Psoas muscle (tissue), 8 donors: ENCODE data around the gene SF3A1. TPM values are rescaled to one million over a fixed set of nuclear protein-coding genes. Genes with fewer than 3 reads are reported as not detected.
"Not testable (repeated sequence)": the region's sequence is repeated elsewhere in the genome, so short reads cannot be mapped to it uniquely, and the experiment has no call there.

ENCODE experiments used
- ATAC-seq, 4 donors: fragments of 200-7000 bp; cut with Tn5 transposase; one replicate each; pipeline ENCODE4 v1.9.1; 2020; ENCODE audit warnings: moderate library complexity in 3 of 4, mild to moderate bottlenecking in 2 of 4
- DNase-seq, 2 donors: peaks; one replicate each; pipeline ENCODE4 v3.0.0-alpha.2; 2020
- H3K27ac ChIP-seq: fragments of 200-600 bp; one replicate; pipeline ENCODE4 v1.8.0; 2022
- H3K27me3 ChIP-seq, 3 donors: fragments of 200-600 bp in 1 of 3; one replicate each; pipeline versions ENCODE4 v1.6.1 to v1.8.0; 2013 to 2022; ENCODE audit warnings: low read length in 2 of 3, mild to moderate bottlenecking in 2 of 3, moderate library complexity in 1 of 3; ENCODE audit not compliant: insufficient read depth in 3 of 3
- H3K36me3 ChIP-seq, 2 donors: fragments of 200-600 bp in 1 of 2; one replicate each; pipeline versions ENCODE4 v1.6.1 to v1.8.0; 2013 to 2022; ENCODE audit warnings: low read depth in 1 of 2, mild to moderate bottlenecking in 1 of 2, moderate library complexity in 1 of 2; ENCODE audit not compliant: insufficient read depth in 1 of 2
- H3K4me1 ChIP-seq: fragments of 200-600 bp; one replicate; pipeline ENCODE4 v1.8.0; 2022
- H3K4me3 ChIP-seq: fragments of 200-600 bp; one replicate; pipeline ENCODE4 v1.8.0; 2022; ENCODE audit warnings: mild to moderate bottlenecking
- H3K9me3 ChIP-seq: fragments of 200-600 bp; one replicate; pipeline ENCODE4 v1.8.0; 2022
- CTCF ChIP-seq: fragments of 200-600 bp; IDR thresholded peaks from one replicate; pipeline ENCODE4 v1.8.0; 2022; ENCODE audit warnings: antibody characterized with exemption
- WGBS, 3 donors: extraction: QIAGEN DNeasy Blood & Tissue Kit; methylation state at CpG; one replicate each; pipeline versions ENCODE4 v1.1.6 to v1.1.7; 2013; 5-methylcytosine and 5-hydroxymethylcytosine counted together
- intact Hi-C, 2 donors: fragments of 100-400 bp; cut with DNase I; formaldehyde crosslinking; loops; one replicate each; pipeline versions ENCODE4 v1.11.0 to v1.14.2; 2022
- long read RNA-seq, 2 donors: library from polyadenylated mRNA; unstranded; transcript quantifications; one replicate each; pipeline ENCODE4 v2.0.0, GENCODE V29; 2021
- polyA plus RNA-seq, 3 donors: library from polyadenylated mRNA; stranded (reverse); fragments of 200-250 nt; gene quantifications; one replicate each; pipeline ENCODE4 v1.2.3, GENCODE V29; 2013
- total RNA-seq, 4 donors: library from RNA; stranded (reverse); fragmentation: NEBNext Ultra II Directional in 2 of 4; extraction: Animal tissue kit (Norgen Biotek cat#: 25700) in 2 of 4; gene quantifications; one replicate each; pipeline versions ENCODE4 v1.2.1 to v1.2.4, GENCODE V29; 2021 to 2023
- donor health status: healthy with polysubstance abuse.
- donor health status: DM: no; HTN: no; CAD: no; lungs with moderate emphysema.
- donor health status: Bipolar disorder and iron deficiency.
- donor health status: healthy.
- donor health status: DM: yes; HTN: yes; CAD: no.
- donor health status: DM: no; HTN: no; CAD: no.
- donor health status: DM: no; HTN: no; CAD: no.
- donor health status: DM: yes; HTN: yes; CAD: no.

SF3A1 gene
- total RNA-seq (100 to 1,000 TPM; 107 to 146 (median 121) TPM), polyA plus RNA-seq (10 to 100 TPM; 21.6 to 35.5 (median 32.3) TPM)
- long read RNA-seq, donor 1, full-length matches to known transcripts, result 2 of 7 reads
- long read RNA-seq, donor 1, partial matches to known transcripts, result 3 of 7 reads
- long read RNA-seq, donor 1, other reads (novel, unspliced or antisense), result 2 of 7 reads
- long read RNA-seq, donor 2, full-length matches to known transcripts, result 9 of 38 reads
- long read RNA-seq, donor 2, partial matches to known transcripts, result 27 of 38 reads
- long read RNA-seq, donor 2, other reads (novel, unspliced or antisense), result 2 of 38 reads

- DNase-seq, result peak; percentile 89 to 94
- ATAC-seq, result peak; percentile 98 to 99 (median 98)
- no peak for TF ChIP-seq CTCF
- H3K4me3 ChIP-seq, result peak within 1 kb of the TSS; percentile 83
- H3K27me3 ChIP-seq, result no peaks in the 10 kb centered on the region
- peaks cover 25% of the 10 kb centered on the region for H3K4me1 ChIP-seq
- WGBS, 3 donors, result 0 to 1% (median 0%) methylated on average over 64 to 91 of the region's 91 CpGs
- H3K9me3 ChIP-seq, result no peaks in the 10 kb centered on the region
- intact Hi-C loops, result loop anchor here in 1 of 2 donors (1.0 to 10.0 kb wide), 2 partner anchors 68 kb away; partner anchors contain the start of gene MTFP1
- peaks cover 3 to 22% of the 10 kb centered on the region in 2 donors for H3K36me3 ChIP-seq
- peak within 1 kb of the TSS; percentile 98 for H3K27ac ChIP-seq
These were observed at the start of gene SF3A1, which contains the start of gene CCDC157 for GRCh38 chr22:30356449-30357235. Gene SF3A1 (minus strand): TSS chr22:30356894. CDS start chr22:30356792, 102 bp downstream. Gene CCDC157 (plus strand): TSS chr22:30357007. CDS start chr22:30366001, 8,994 bp downstream.

GRCh38 chr22:30406400-30406799, 49.7 kb upstream of the SF3A1 start:
- peaks cover 0 to 27% of the 10 kb centered on the region in 2 donors for H3K36me3 ChIP-seq

GRCh38 chr22:30405731-30406130, 49.0 kb upstream of the SF3A1 start:
- ATAC-seq (no peak), DNase-seq (no peak)
- no peak overlapping the region for H3K27ac ChIP-seq
- H3K27me3 ChIP-seq, result no peaks in the 10 kb centered on the region
- intact Hi-C loops, result no loop called here
- no peaks in the 10 kb centered on the region for H3K4me1 ChIP-seq
- H3K4me3 ChIP-seq, result no peak overlapping the region
- 64 to 93% (median 67%) methylated on average over 4 of the region's 4 CpGs for WGBS, 3 donors
- peaks cover 0 to 23% of the 10 kb centered on the region in 2 donors for H3K36me3 ChIP-seq
- no peaks in the 10 kb centered on the region for H3K9me3 ChIP-seq
- no peak for TF ChIP-seq CTCF

More at GRCh38 chr22:30406400-30406799, 49.7 kb upstream of the SF3A1 start:
- DNase-seq (no peak), ATAC-seq (no peak)
- Histone ChIP-seq H3K9me3 (no peaks in the 10 kb centered on the region), H3K4me3 (no peak overlapping the region), H3K27me3 (no peaks in the 10 kb centered on the region), H3K27ac (no peak overlapping the region), H3K4me1 (no peaks in the 10 kb centered on the region)
- intact Hi-C loops, result no loop called here
- 73 to 88% (median 81%) methylated on average over 6 of the region's 6 CpGs for WGBS, 3 donors
- no peak for TF ChIP-seq CTCF

GRCh38 chr22:30404307-30404706, 47.6 kb upstream of the SF3A1 start:
- Histone ChIP-seq H3K36me3 (peaks cover 0 to 14% of the 10 kb centered on the region in 2 donors), H3K27me3 (no peaks in the 10 kb centered on the region), H3K27ac (no peak overlapping the region), H3K4me3 (no peak overlapping the region), H3K9me3 (no peaks in the 10 kb centered on the region), H3K4me1 (no peaks in the 10 kb centered on the region)
- TF ChIP-seq CTCF, result no peak
- intact Hi-C loops, result no loop called here
- DNase-seq, result no peak
- 56 to 66% (median 64%) methylated on average over 6 of the region's 6 CpGs for WGBS, 3 donors
- ATAC-seq, result no peak

- H3K27me3 ChIP-seq, intact Hi-C loops, H3K36me3 ChIP-seq, ATAC-seq, H3K9me3 ChIP-seq, H3K4me3 ChIP-seq, DNase-seq, H3K27ac ChIP-seq, H3K4me1 ChIP-seq: not testable (repeated sequence)
- 95 to 96% (median 95%) methylated on average over 5 of the region's 5 CpGs for WGBS, 3 donors
These were observed 46.0 kb upstream of the SF3A1 start for GRCh38 chr22:30402766-30403104.
